Suprapubic skin (tissue), 4 donors: ENCODE measurements around the gene SERPIND1. TPM values are rescaled to one million over a fixed set of nuclear protein-coding genes. Genes with fewer than 3 reads are reported as not detected.

Experiments used
- DNase-seq, 2 donors: peaks; one replicate each; pipeline ENCODE4 v3.0.0-alpha.2; 2019; ENCODE audit warnings: low spot score in 2 of 2
- H3K27ac ChIP-seq: fragments of 200-600 bp; sonication (generic); one replicate; pipeline ENCODE4 v1.5.1; 2019
- H3K27me3 ChIP-seq: fragments of 200-600 bp; sonication (generic); one replicate; pipeline ENCODE4 v1.5.1; 2019
- H3K36me3 ChIP-seq: fragments of 200-600 bp; sonication (generic); one replicate; pipeline ENCODE4 v1.5.1; 2019
- H3K4me1 ChIP-seq: fragments of 200-600 bp; sonication (generic); one replicate; pipeline ENCODE4 v1.5.1; 2019
- H3K4me3 ChIP-seq: fragments of 200-600 bp; sonication (generic); one replicate; pipeline ENCODE4 v1.5.1; 2019; ENCODE audit warnings: mild to moderate bottlenecking
- H3K9me3 ChIP-seq: fragments of 200-600 bp; sonication (generic); one replicate; pipeline ENCODE4 v1.5.1; 2019
- EP300 ChIP-seq: sonication (generic); formaldehyde crosslinking; IDR thresholded peaks from one replicate; pipeline ENCODE4 v1.6.1; 2017; ENCODE audit warnings: antibody characterized with exemption
- POLR2A ChIP-seq, 2 donors: fragments of 450-650 bp; IDR thresholded peaks; one replicate each; pipeline ENCODE4 v1.6.1; 2017; ENCODE audit warnings: antibody characterized with exemption in 2 of 2, mild to moderate bottlenecking in 2 of 2, moderate library complexity in 2 of 2
- POLR2AphosphoS5 ChIP-seq, 3 donors: sonication (generic); formaldehyde crosslinking; IDR thresholded peaks; one replicate each; pipeline ENCODE4 v1.6.1; 2017; ENCODE audit warnings: antibody characterized with exemption in 3 of 3
- WGBS: methylation state at CpG from one replicate; pipeline ENCODE4 v1.1.5; 2018; 5-methylcytosine and 5-hydroxymethylcytosine counted together
- total RNA-seq, 4 donors: library from RNA; depleted of rRNA; stranded (reverse); fragments of >200 nt; gene quantifications; one replicate each; pipeline ENCODE4 v1.1.0, GENCODE V29; 2016
- TF ChIP-seq, protein P1 (sequence below), 2 donors: fragments of 200-600 bp in 1 of 2; fragments of 450-650 bp in 1 of 2; sonication (generic) in 1 of 2; IDR thresholded peaks; one replicate each; pipeline ENCODE4 v1.5.1; 2016 to 2019; ENCODE audit warnings: antibody characterized with exemption in 2 of 2, mild to moderate bottlenecking in 1 of 2, moderate library complexity in 1 of 2

The SERPIND1 gene
- total RNA-seq, 4 donors from 2014 or later: 0.40 TPM; not detected in 3

DNA sequence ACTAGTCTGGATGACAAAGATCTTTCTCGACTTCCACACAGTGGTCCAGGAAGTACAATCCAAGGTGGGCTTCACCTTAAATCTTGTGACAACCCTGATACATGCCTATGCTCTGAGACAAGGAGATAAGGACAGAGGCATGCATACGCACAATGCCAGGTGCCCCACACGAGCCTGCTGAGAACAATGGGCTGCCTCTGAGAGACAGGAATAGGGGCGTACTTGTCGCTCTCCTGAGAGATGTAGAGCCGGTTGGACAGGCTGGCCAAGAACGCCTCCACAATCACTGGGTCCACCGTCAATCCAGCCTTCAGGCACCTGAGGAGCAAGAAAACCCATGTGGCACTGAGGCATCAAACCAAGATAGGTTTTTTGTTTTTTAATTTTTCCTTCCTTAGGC lies 25.5 kb downstream of the SERPIND1 start:
- Histone ChIP-seq H3K4me3 (no peak overlapping the region), H3K4me1 (no peaks in the 10 kb centered on the region), H3K9me3 (no peaks in the 10 kb centered on the region), H3K36me3 (peaks cover 93% of the 10 kb centered on the region), H3K27me3 (no peaks in the 10 kb centered on the region), H3K27ac (peak overlapping the region; percentile 15)
- DNase-seq: no peak
- 73% methylated on average over 8 of the region's 8 CpGs for WGBS
- no peak for TF ChIP-seq POLR2A (IDR thresholded peaks at IDR 0.05)

DNA sequence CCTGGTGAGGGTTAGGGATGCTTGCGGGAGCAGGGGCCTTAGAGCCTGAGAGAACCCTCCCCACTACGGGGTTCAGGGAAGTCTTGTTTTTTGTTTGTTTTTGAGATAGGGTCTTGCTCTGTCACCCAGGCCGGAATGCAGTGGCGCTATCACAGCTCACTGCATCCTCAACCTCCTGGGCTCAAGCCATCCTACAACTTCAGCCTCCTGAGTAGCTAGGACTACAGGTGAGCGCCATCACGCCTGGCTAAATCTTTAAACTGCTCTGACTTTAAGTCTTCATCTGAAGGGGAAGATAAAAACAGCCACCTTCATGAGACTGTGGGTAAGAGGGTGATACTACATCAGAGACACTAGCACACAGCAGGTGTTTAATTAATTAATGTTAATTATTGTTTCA lies 28.5 kb downstream of the SERPIND1 start:
- Histone ChIP-seq H3K9me3 (no peaks in the 10 kb centered on the region), H3K4me1 (no peaks in the 10 kb centered on the region), H3K36me3 (peaks cover 99% of the 10 kb centered on the region), H3K4me3 (no peak overlapping the region), H3K27ac (no peak overlapping the region), H3K27me3 (no peaks in the 10 kb centered on the region)
- WGBS: 76% methylated on average over 6 of the region's 6 CpGs
- TF ChIP-seq EP300: no peak
- TF ChIP-seq POLR2A (IDR thresholded peaks at IDR 0.05): no peak
- TF ChIP-seq POLR2AphosphoS5 (IDR thresholded peaks at IDR 0.05): no peak
- TF ChIP-seq, protein P1, sequence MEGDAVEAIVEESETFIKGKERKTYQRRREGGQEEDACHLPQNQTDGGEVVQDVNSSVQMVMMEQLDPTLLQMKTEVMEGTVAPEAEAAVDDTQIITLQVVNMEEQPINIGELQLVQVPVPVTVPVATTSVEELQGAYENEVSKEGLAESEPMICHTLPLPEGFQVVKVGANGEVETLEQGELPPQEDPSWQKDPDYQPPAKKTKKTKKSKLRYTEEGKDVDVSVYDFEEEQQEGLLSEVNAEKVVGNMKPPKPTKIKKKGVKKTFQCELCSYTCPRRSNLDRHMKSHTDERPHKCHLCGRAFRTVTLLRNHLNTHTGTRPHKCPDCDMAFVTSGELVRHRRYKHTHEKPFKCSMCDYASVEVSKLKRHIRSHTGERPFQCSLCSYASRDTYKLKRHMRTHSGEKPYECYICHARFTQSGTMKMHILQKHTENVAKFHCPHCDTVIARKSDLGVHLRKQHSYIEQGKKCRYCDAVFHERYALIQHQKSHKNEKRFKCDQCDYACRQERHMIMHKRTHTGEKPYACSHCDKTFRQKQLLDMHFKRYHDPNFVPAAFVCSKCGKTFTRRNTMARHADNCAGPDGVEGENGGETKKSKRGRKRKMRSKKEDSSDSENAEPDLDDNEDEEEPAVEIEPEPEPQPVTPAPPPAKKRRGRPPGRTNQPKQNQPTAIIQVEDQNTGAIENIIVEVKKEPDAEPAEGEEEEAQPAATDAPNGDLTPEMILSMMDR (IDR thresholded peaks at IDR 0.05): no peak
- DNase-seq: no peak

DNA sequence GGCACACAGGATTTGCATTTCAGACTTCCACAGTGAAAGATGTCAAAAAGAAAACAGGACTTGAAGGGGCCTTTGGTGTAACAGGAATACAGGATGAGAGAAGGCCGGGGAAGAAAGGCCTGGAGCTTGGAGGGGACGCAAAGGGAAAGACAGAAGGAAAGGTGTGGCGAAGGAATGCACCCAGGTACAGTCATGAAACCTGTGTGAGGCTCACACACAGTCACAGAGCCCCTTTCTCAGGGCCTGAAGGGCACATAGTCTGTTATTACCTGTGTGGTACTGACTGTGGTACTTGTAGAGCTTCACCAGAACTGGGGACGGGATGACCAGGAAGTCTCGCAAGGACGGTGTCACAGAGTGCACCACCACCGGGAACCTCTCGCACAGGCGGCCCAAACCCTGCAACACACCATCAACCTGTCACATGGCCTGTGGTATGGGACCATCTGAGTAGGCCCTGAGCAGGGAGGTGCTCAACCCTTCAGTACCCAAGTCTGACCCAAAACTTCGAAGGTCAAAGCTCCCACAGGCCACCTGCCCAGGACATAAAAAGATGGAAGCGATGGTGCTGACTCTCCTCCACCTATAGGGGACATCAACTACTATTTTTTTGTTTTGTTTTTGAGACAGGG lies 29.1 kb downstream of the SERPIND1 start:
- 96% methylated on average over 10 of the region's 11 CpGs for WGBS
- Histone ChIP-seq H3K27ac (no peak overlapping the region), H3K9me3 (no peaks in the 10 kb centered on the region), H3K4me1 (no peaks in the 10 kb centered on the region), H3K4me3 (no peak overlapping the region), H3K27me3 (no peaks in the 10 kb centered on the region), H3K36me3 (peaks cover 96% of the 10 kb centered on the region)
- no peak for DNase-seq
- TF ChIP-seq, protein P1 (IDR thresholded peaks at IDR 0.05): no peak
- TF ChIP-seq POLR2AphosphoS5 (IDR thresholded peaks at IDR 0.05) (no peak), EP300 (no peak), POLR2A (IDR thresholded peaks at IDR 0.05) (no peak)

DNA sequence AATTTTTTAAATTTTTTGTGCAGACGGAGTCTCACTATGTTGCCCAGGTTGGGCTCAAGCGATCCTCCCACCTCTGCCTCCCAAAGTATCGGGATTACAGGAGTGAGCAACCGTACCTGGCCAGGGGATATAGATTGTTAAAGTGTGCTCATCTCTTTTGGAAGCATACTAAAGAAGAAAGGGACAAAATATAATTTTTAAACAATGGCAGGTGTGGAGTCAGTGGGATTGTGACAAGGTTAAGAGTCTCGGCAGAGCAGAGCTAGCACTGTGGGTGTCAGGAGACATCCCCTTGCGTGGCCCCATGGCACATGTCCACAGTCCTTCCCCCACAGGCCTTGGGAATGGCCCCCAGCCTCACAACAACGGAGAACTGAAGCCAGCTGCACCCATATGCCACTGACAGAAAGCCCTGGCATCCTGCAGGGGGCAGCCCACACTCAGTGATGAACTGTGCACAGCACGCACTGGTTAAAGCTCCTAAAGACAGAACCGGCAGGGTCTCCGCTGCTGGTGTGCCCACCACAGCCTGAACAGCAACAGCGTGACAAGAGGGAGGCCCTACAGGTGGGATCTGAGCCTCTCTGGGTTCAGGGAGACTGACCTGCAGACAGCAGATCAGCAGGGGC lies 29.9 kb downstream of the SERPIND1 start:
- Histone ChIP-seq H3K9me3 (no peaks in the 10 kb centered on the region), H3K4me1 (no peaks in the 10 kb centered on the region), H3K4me3 (no peak overlapping the region), H3K27me3 (no peaks in the 10 kb centered on the region), H3K27ac (no peak overlapping the region), H3K36me3 (peaks cover 91% of the 10 kb centered on the region)
- 80% methylated on average over 11 of the region's 11 CpGs for WGBS
- TF ChIP-seq, protein P1 (IDR thresholded peaks at IDR 0.05): peak in 1 of 2 donors; percentile 15
- no peak for TF ChIP-seq EP300
- DNase-seq: no peak

DNA sequence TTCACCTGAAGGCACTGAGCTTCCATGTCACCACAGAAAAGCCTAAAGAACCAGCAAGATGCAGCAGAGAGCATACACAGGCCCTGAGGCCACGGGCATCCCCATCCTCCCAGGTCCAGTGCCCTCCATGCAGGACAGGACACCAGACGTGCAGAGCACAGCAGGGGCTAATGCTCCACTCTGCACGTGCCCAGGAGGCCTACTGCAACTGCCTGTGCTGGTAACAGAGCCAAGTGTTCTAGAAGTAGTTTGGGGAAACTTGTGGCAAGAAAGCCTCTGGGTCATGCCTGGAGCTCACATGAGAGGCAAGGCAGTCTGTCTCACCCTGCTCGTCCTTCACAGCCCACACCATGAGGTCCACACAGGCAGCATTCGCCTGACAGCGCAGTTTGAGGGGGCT lies 30.7 kb downstream of the SERPIND1 start:
- H3K27ac ChIP-seq: no peak overlapping the region
- 93% methylated on average over 6 of the region's 6 CpGs for WGBS
- H3K36me3 ChIP-seq: peaks cover 91% of the 10 kb centered on the region
- no peaks in the 10 kb centered on the region for H3K27me3 ChIP-seq
- no peak for DNase-seq
- no peak overlapping the region for H3K4me3 ChIP-seq
- H3K9me3 ChIP-seq: no peaks in the 10 kb centered on the region
- no peak for TF ChIP-seq POLR2A (IDR thresholded peaks at IDR 0.05)
- TF ChIP-seq, protein P1 (IDR thresholded peaks at IDR 0.05): no peak
- no peak for TF ChIP-seq EP300
- no peak for TF ChIP-seq POLR2AphosphoS5 (IDR thresholded peaks at IDR 0.05)
- no peaks in the 10 kb centered on the region for H3K4me1 ChIP-seq
